ENCODE results near the gene LHX3.
"Not testable (repeated sequence)": the region's sequence is repeated elsewhere in the genome, so short reads cannot be mapped to it uniquely, and the experiment has no call there.

Gene LHX3

GRCh38 chr9:136153381-136154065 lies 51.4 kb downstream of the LHX3 start:
- no peak for DNase-seq (ENCODE audit: low spot score)

- no peak for DNase-seq (ENCODE audit: low spot score)
Measured at GRCh38 chr9:136152931-136153330, 52.0 kb downstream of the LHX3 start.

- no peak for DNase-seq (ENCODE audit: low spot score)
Measured at GRCh38 chr9:136152543-136152866, 52.4 kb downstream of the LHX3 start.

GRCh38 chr9:136151848-136152542 lies 52.9 kb downstream of the LHX3 start:
- DNase-seq (ENCODE audit: low spot score) = no peak

GRCh38 chr9:136151214-136151804 lies 53.6 kb downstream of the LHX3 start:
- no peak for DNase-seq (ENCODE audit: low spot score)

GRCh38 chr9:136150664-136151213 lies 54.2 kb downstream of the LHX3 start:
- not testable (repeated sequence) for DNase-seq (ENCODE audit: low spot score)

GRCh38 chr9:136149853-136150252 lies 55.1 kb downstream of the LHX3 start:
- DNase-seq (ENCODE audit: low spot score) = no peak

- no peak for DNase-seq (ENCODE audit: low spot score)
Measured at GRCh38 chr9:136149337-136149736, 55.6 kb downstream of the LHX3 start.

- no peak for DNase-seq (ENCODE audit: low spot score)
Measured at GRCh38 chr9:136148766-136149165, 56.2 kb downstream of the LHX3 start.

GRCh38 chr9:136147890-136148714 lies 56.8 kb downstream of the LHX3 start:
- DNase-seq (ENCODE audit: low spot score) = no peak

- no peak for DNase-seq (ENCODE audit: low spot score)
Measured at GRCh38 chr9:136147038-136147889, 57.7 kb downstream of the LHX3 start.
